Gastrocnemius medialis (tissue), 4 donors: ENCODE measurements around the gene TDP2.

Source experiments
- CTCF ChIP-seq, 5 experiments: fragments of 450-650 bp in 3 of 5; fragments of 200-600 bp in 2 of 5; sonication (generic) in 2 of 5; IDR thresholded peaks in 4 of 5; conservative IDR thresholded peaks in 1 of 5; 1 replicate in 4 of 5; 2 replicates in 1 of 5; pipeline ENCODE4 v1.5.1; 2016 to 2019; ENCODE audit warnings: antibody characterized with exemption in 5 of 5, mild to moderate bottlenecking in 3 of 5, moderate library complexity in 3 of 5
- POLR2A ChIP-seq, 2 donors: fragments of 450-650 bp; IDR thresholded peaks; one replicate each; pipeline ENCODE4 v1.6.1; 2017; ENCODE audit warnings: antibody characterized with exemption in 2 of 2, mild to moderate bottlenecking in 2 of 2, moderate library complexity in 2 of 2

- peak; percentile 73 to 81 for TF ChIP-seq POLR2A (IDR thresholded peaks at IDR 0.05)
- TF ChIP-seq CTCF (IDR thresholded peaks at IDR 0.05 in 4 of 5, conservative IDR thresholded peaks at IDR 0.05 in 1 of 5) = peak; percentile 57 to 73 (median 61)
Measured at GRCh38 chr6:24666641-24667377, at the start of gene TDP2, which contains the start of gene ACOT13.
